IMR-90 (cell line): ENCODE results near the gene GAMT. TPM values are rescaled to one million over a fixed set of nuclear protein-coding genes. Genes with fewer than 3 reads are reported as not detected.

Source experiments
- ATAC-seq: fragments of 200-7000 bp; cut with Tn5 transposase; 2 replicates; pipeline ENCODE4 v1.9.1; 2020; ENCODE audit warnings: low read depth, mild to moderate bottlenecking, moderate library complexity
- BruUV-seq: library from RNA; stranded (reverse); fragments of 400-500 nt; replicated peaks from 2 replicates; lab custom pipeline; 2021; lab: Mats Ljungman, UMichigan
- CTCF ChIA-PET: fragments of 300-600 bp; formaldehyde crosslinking; extraction: SDS; loops from one replicate; lab custom pipeline; 2021; ENCODE audit warnings: antibody characterized with exemption; lab: Yijun Ruan, JAX
- POLR2A ChIA-PET: fragments of 300-600 bp; sonication (Branson Sonifier 250); formaldehyde crosslinking; loops from one replicate; lab custom pipeline; 2022; ENCODE audit warnings: antibody characterized with exemption; ENCODE audit not compliant: unreplicated experiment; lab: Charles Lee
- DNase-seq: peaks from one replicate; pipeline ENCODE4 v3.0.0; 2013
- H2AFZ ChIP-seq: replicated peaks from 2 replicates; pipeline ENCODE3; 2013; ENCODE audit warnings: low read length, mild to moderate bottlenecking; ENCODE audit not compliant: poor library complexity
- H2AK5ac ChIP-seq: 2 replicates; pipeline ENCODE4 v1.6.1; 2013; ENCODE audit warnings: low read depth, low read length, inconsistent platforms
- H2AK9ac ChIP-seq: replicated peaks from 2 replicates; pipeline ENCODE3; 2013; ENCODE audit warnings: mild to moderate bottlenecking, low read depth, low read length, moderate library complexity; ENCODE audit not compliant: poor library complexity
- H2BK120ac ChIP-seq: 2 replicates; pipeline ENCODE4 v1.6.1; 2013; ENCODE audit warnings: low read depth, low read length, inconsistent platforms
- H2BK15ac ChIP-seq: 3 replicates; pipeline ENCODE4 v1.6.1; 2013; ENCODE audit warnings: low read depth, low read length, inconsistent platforms
- H2BK20ac ChIP-seq: 2 replicates; pipeline ENCODE4 v1.6.1; 2013; ENCODE audit warnings: low read depth, mild to moderate bottlenecking, inconsistent platforms, low read length, moderate library complexity
- H2BK5ac ChIP-seq: 2 replicates; pipeline ENCODE4 v1.6.1; 2013; ENCODE audit warnings: mild to moderate bottlenecking, low read depth, low read length, inconsistent platforms; ENCODE audit not compliant: poor library complexity, severe bottlenecking
- H3K14ac ChIP-seq: replicated peaks from 2 replicates; pipeline ENCODE4 v1.6.1; 2013; ENCODE audit warnings: low read depth, low read length, inconsistent platforms
- H3K18ac ChIP-seq: 2 replicates; pipeline ENCODE4 v1.6.1; 2013; ENCODE audit warnings: low read depth, low read length, control low read depth
- H3K23ac ChIP-seq: 2 replicates; pipeline ENCODE4 v1.6.1; 2013; ENCODE audit warnings: low read depth, low read length, inconsistent platforms
- H3K27ac ChIP-seq: 2 replicates; pipeline ENCODE4 v1.5.1; 2013; ENCODE audit warnings: mild to moderate bottlenecking, control low read depth, low read length; ENCODE audit not compliant: insufficient read depth
- H3K27me3 ChIP-seq: 2 replicates; pipeline ENCODE4 v1.6.1; 2013; ENCODE audit warnings: low read length; ENCODE audit not compliant: control insufficient read depth, insufficient read depth
- H3K36me3 ChIP-seq: 2 replicates; pipeline ENCODE4 v1.6.1; 2013; ENCODE audit warnings: low read length, mixed read lengths; ENCODE audit not compliant: control insufficient read depth, insufficient read depth
- H3K4ac ChIP-seq: 2 replicates; pipeline ENCODE4 v1.6.1; 2013; ENCODE audit warnings: low read depth, low read length, inconsistent platforms
- H3K4me1 ChIP-seq: 2 replicates; pipeline ENCODE4 v1.6.1; 2013; ENCODE audit warnings: low read length, mixed read lengths; ENCODE audit not compliant: control insufficient read depth, insufficient read depth
- H3K4me2 ChIP-seq: 2 replicates; pipeline ENCODE4 v1.6.1; 2013; ENCODE audit warnings: low read depth, mild to moderate bottlenecking, control low read depth, low read length, moderate library complexity
- H3K4me3 ChIP-seq: 2 replicates; pipeline ENCODE4 v1.5.1; 2013; ENCODE audit warnings: low read depth, mild to moderate bottlenecking, control low read depth, low read length, moderate library complexity; ENCODE audit not compliant: insufficient read depth
- H3K56ac ChIP-seq: 2 replicates; pipeline ENCODE4 v1.6.1; 2013; ENCODE audit warnings: low read length, inconsistent platforms; ENCODE audit not compliant: insufficient read depth; ENCODE audit errors: extremely low read depth
- H3K79me1 ChIP-seq, 2 experiments: 2 replicates each; pipeline ENCODE4 v1.6.1; 2013; ENCODE audit warnings: low read length in 2 of 2, inconsistent platforms in 1 of 2, low read depth in 1 of 2
- H3K9ac ChIP-seq: 2 replicates; pipeline ENCODE4 v1.6.1; 2013; ENCODE audit warnings: low read depth, low read length, control low read depth
- H3K9me1 ChIP-seq: 2 replicates; pipeline ENCODE4 v1.6.1; 2013; ENCODE audit warnings: low read length, inconsistent platforms; ENCODE audit not compliant: insufficient read depth
- H3K9me3 ChIP-seq: 2 replicates; pipeline ENCODE4 v1.6.1; 2013; ENCODE audit warnings: low read length; ENCODE audit not compliant: control insufficient read depth, insufficient read depth
- H4K20me1 ChIP-seq: 2 replicates; pipeline ENCODE4 v1.6.1; 2013; ENCODE audit warnings: low read length, inconsistent platforms; ENCODE audit not compliant: insufficient read depth
- H4K5ac ChIP-seq: 2 replicates; pipeline ENCODE4 v1.6.1; 2013; ENCODE audit warnings: mild to moderate bottlenecking, low read depth, low read length, control low read depth
- H4K8ac ChIP-seq, 2 experiments: 2 replicates each; pipeline ENCODE4 v1.6.1; 2013; ENCODE audit warnings: low read depth in 2 of 2, low read length in 2 of 2, control low read depth in 1 of 2, inconsistent platforms in 1 of 2
- H4K91ac ChIP-seq: 2 replicates; pipeline ENCODE4 v1.6.1; 2013; ENCODE audit warnings: low read depth, low read length, inconsistent platforms; ENCODE audit not compliant: insufficient read depth
- BHLHE40 ChIP-seq: fragments of 150-350 bp; IDR thresholded peaks from 2 replicates; pipeline ENCODE4 v1.6.1; 2016; ENCODE audit warnings: mild to moderate bottlenecking, low read depth, low read length
- CEBPB ChIP-seq: IDR thresholded peaks from 2 replicates; pipeline ENCODE4 v1.6.1; 2012; ENCODE audit warnings: low read depth, low read length, improper control_type of control experiment
- CTCF ChIP-seq: conservative IDR thresholded peaks from 2 replicates; pipeline ENCODE4 v1.5.1; 2012; ENCODE audit warnings: mild to moderate bottlenecking, low read depth, low read length, improper control_type of control experiment
- ELK1 ChIP-seq: fragments of 150-350 bp; IDR thresholded peaks from 2 replicates; pipeline ENCODE4 v1.6.1; 2016; ENCODE audit warnings: low read depth, mild to moderate bottlenecking, low read length, moderate library complexity, borderline replicate concordance
- FOS ChIP-seq: fragments of 150-350 bp; IDR thresholded peaks from 2 replicates; pipeline ENCODE4 v1.6.1; 2016; ENCODE audit warnings: low read depth, low read length
- MAFK ChIP-seq: IDR thresholded peaks from 2 replicates; pipeline ENCODE4 v1.6.1; 2012; ENCODE audit warnings: low read depth, low read length, improper control_type of control experiment
- MAZ ChIP-seq: IDR thresholded peaks from 2 replicates; pipeline ENCODE4 v1.6.1; 2012; ENCODE audit warnings: low read depth, mild to moderate bottlenecking, low read length, improper control_type of control experiment, moderate library complexity, borderline replicate concordance
- MXI1 ChIP-seq: IDR thresholded peaks from 2 replicates; pipeline ENCODE4 v1.6.1; 2012; ENCODE audit warnings: low read depth, mild to moderate bottlenecking, low read length, moderate library complexity, borderline replicate concordance
- NFE2L2 ChIP-seq: fragments of 150-350 bp; IDR thresholded peaks from 2 replicates; pipeline ENCODE4 v1.6.1; 2016; ENCODE audit warnings: low read depth, mild to moderate bottlenecking, low read length
- RAD21 ChIP-seq: IDR thresholded peaks from 2 replicates; pipeline ENCODE4 v1.6.1; 2012; ENCODE audit warnings: low read length, improper control_type of control experiment
- SMC3 ChIP-seq: fragments of 150-350 bp; IDR thresholded peaks from 2 replicates; pipeline ENCODE4 v1.6.1; 2016; ENCODE audit warnings: low read depth, mild to moderate bottlenecking, antibody characterized with exemption, low read length, moderate library complexity
- USF2 ChIP-seq: fragments of 150-350 bp; IDR thresholded peaks from 2 replicates; pipeline ENCODE4 v1.6.1; 2017; ENCODE audit warnings: mild to moderate bottlenecking, antibody characterized with exemption, low read length, low read depth
- WGBS, 2 experiments: methylation state at CpG; one replicate each; pipeline versions ENCODE4 v1.1.5 to v1.1.7; 2013; ENCODE audit warnings: missing lambda C conversion rate in 2 of 2; ENCODE audit not compliant: insufficient read length in 1 of 2; ENCODE audit errors: extremely low coverage in 2 of 2; 5-methylcytosine and 5-hydroxymethylcytosine counted together
- dilution Hi-C: fragments of 300-500 bp; cut with HindIII; formaldehyde crosslinking; loops from one replicate; pipeline ENCODE4 v1.14.3; 2018; ENCODE audit warnings: low sequenced_read_pairs; ENCODE audit not compliant: unreplicated experiment
- in situ Hi-C: fragments of 300-500 bp; cut with MboI; formaldehyde crosslinking; loops from 3 replicates; pipeline ENCODE4 v1.14.3; 2019; ENCODE audit warnings: low sequenced_read_pairs, inconsistent platforms, mixed read lengths
- intact Hi-C: fragments of 100-400 bp; cut with micrococcal nuclease; formaldehyde crosslinking; loops from 2 replicates; pipeline ENCODE4 v1.10.0; 2022
- polyA plus RNA-seq, 3 experiments: library from polyadenylated mRNA; depleted of rRNA; stranded (reverse); fragments of >200 nt; gene quantifications; 2 replicates each; pipeline ENCODE4 v1.2.3, GENCODE V29; 2012; ENCODE audit warnings: low replicate concordance in 1 of 3
- total RNA-seq: library from RNA; depleted of rRNA; stranded (reverse); fragments of >200 nt; gene quantifications from 2 replicates; pipeline ENCODE4 v1.2.3, GENCODE V29; 2012

The GAMT gene
- total and polyA plus RNA-seq, 2 of the 4 experiments (the other 2 are of a cell fraction) = 22.8 to 51.8 TPM

- in situ Hi-C loops (no loop called here), dilution Hi-C loops (no loop called here), intact Hi-C loops (no loop called here)
- Histone ChIP-seq H3K56ac (no peak overlapping the region), H2BK20ac (no peak overlapping the region), H3K18ac (no peak overlapping the region), H3K27me3 (no peaks in the 10 kb centered on the region), H3K9me1 (no peaks in the 10 kb centered on the region; the same call in 1 of the 2 replicates), H2AFZ (no peak overlapping the region), H3K4me1 (no peaks in the 10 kb centered on the region), H2BK5ac (no peak overlapping the region), H2BK15ac (no peak overlapping the region), H4K20me1 (peaks cover 14% of the 10 kb centered on the region), H2AK9ac (no peak overlapping the region), H3K9ac (no peak overlapping the region), H2AK5ac (no peak overlapping the region), H4K5ac (no peak overlapping the region), H3K4ac (no peak overlapping the region), H4K8ac (no peak overlapping the region), H3K14ac (no peak overlapping the region), H3K36me3 (peaks cover 60% of the 10 kb centered on the region), H4K91ac (no peak overlapping the region), H3K79me1 (peaks cover 19 to 48% of the 10 kb centered on the region in 2 experiments), H3K27ac (no peak overlapping the region), H3K4me3 (no peak overlapping the region), H2BK120ac (no peak overlapping the region), H3K9me3 (no peaks in the 10 kb centered on the region), H3K4me2 (no peak overlapping the region), H3K23ac (no peak overlapping the region)
- DNase-seq (no peak), ATAC-seq (no peak)
- ChIA-PET POLR2A (no interaction called here), CTCF (no interaction called here)
- TF ChIP-seq ELK1 (no peak), MAZ (no peak), MXI1 (no peak), BHLHE40 (no peak), USF2 (no peak), CEBPB (no peak), MAFK (no peak), SMC3 (no peak), NFE2L2 (no peak), RAD21 (no peak), FOS (no peak), CTCF (no peak)
- 97% methylated on average over 7 of the region's 16 CpGs; no CpG with 5 or more reads in 1 of the 2 experiments for WGBS, 2 experiments
- BruUV-seq = no TSS peak
These were observed 31.2 kb upstream of the GAMT start for GRCh38 chr19:1432507-1432887.
